A549 (cell line): ENCODE results near the gene ADCY4.

ENCODE experiments used
- BHLHE40 ChIP-seq: IDR thresholded peaks from 2 replicates; pipeline ENCODE4 v1.6.1; 2012; ENCODE audit warnings: low read depth, low read length, inconsistent platforms
- CHD2 ChIP-seq: fragments of 150-350 bp; IDR thresholded peaks from 2 replicates; pipeline ENCODE4 v1.6.1; 2014; ENCODE audit warnings: low read length; ENCODE audit not compliant: partially characterized antibody
- CTCF ChIP-seq: fragments of >200 bp; sonication (Bioruptor Twin); formaldehyde crosslinking; IDR thresholded peaks from 3 replicates; pipeline ENCODE4 v1.5.1; 2016
- EP300 ChIP-seq, 2 experiments: fragments of >200 bp; sonication (Bioruptor Twin); formaldehyde crosslinking; IDR thresholded peaks; 2 replicates in 1 of 2; 3 replicates in 1 of 2; pipeline ENCODE4 v1.6.1; 2016 to 2017

DNA sequence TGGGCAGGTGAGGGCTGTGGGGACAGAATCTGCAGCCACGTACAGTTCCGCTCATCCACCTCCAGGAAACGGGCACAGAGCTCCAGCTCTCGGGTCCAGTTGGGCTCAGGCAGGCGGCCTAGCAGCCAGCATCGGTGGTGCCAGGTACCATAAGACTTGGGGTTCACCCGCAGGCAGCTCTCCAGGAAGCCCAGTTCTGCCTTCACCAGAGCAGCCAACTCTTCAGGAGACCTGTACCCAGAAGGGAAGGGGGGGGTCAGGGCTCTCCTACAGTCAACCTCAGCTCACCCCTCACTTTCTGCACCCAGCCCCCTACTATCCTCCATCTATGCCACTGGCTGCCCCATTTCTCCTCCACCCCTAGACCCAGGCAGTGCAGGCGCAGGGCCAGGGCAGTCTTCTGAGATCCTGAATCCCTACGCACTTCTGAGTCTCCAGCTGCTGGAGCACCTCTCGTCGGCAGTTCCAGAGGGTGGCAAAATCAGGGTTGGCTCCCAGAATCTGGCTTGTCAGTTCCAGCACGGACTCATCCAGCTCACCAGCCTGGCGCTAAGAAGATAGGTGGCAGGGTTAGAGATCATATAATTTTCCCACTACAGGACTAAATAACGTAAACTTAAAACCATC lies 64.8 kb downstream of the ADCY4 start:
- TF ChIP-seq EP300 (IDR thresholded peaks at IDR 0.05), result no peak
- TF ChIP-seq CHD2, result no peak
- no peak for TF ChIP-seq CTCF
- TF ChIP-seq BHLHE40, result no peak
